Mesendoderm (in vitro differentiated cells): ENCODE data around the gene TMEM141.

Experiments
- DNase-seq: peaks from one replicate; pipeline ENCODE4 v3.0.0; 2013
- H2AK5ac ChIP-seq: 2 replicates; pipeline ENCODE4 v1.6.1; 2013; ENCODE audit warnings: low read length, inconsistent platforms
- H2BK120ac ChIP-seq: 2 replicates; pipeline ENCODE4 v1.6.1; 2013; ENCODE audit warnings: low read depth, mild to moderate bottlenecking, low read length, moderate library complexity, mixed read lengths
- H2BK15ac ChIP-seq: replicated peaks from 2 replicates; pipeline ENCODE4 v1.6.1; 2013; ENCODE audit warnings: low read depth, mild to moderate bottlenecking, moderate library complexity
- H2BK5ac ChIP-seq: 2 replicates; pipeline ENCODE4 v1.6.1; 2013; ENCODE audit warnings: low read length, inconsistent platforms
- H3K18ac ChIP-seq: 2 replicates; pipeline ENCODE4 v1.6.1; 2013; ENCODE audit warnings: mild to moderate bottlenecking, low read length, mixed read lengths
- H3K23ac ChIP-seq: one replicate; pipeline ENCODE4 v1.6.1; 2013; ENCODE audit warnings: low read length
- H3K27ac ChIP-seq: 2 replicates; pipeline ENCODE4 v1.5.1; 2013; ENCODE audit warnings: low read depth, mild to moderate bottlenecking, inconsistent platforms, low read length, moderate library complexity
- H3K27me3 ChIP-seq: 2 replicates; pipeline ENCODE4 v1.6.1; 2013; ENCODE audit warnings: low read length, control low read depth, mild to moderate bottlenecking, inconsistent platforms; ENCODE audit not compliant: insufficient read depth, poor library complexity
- H3K36me3 ChIP-seq: 2 replicates; pipeline ENCODE4 v1.6.1; 2013; ENCODE audit warnings: low read length, inconsistent platforms; ENCODE audit not compliant: control insufficient read depth, insufficient read depth
- H3K4ac ChIP-seq: one replicate; pipeline ENCODE4 v1.6.1; 2013; ENCODE audit warnings: low read depth, mild to moderate bottlenecking, low read length, moderate library complexity
- H3K4me1 ChIP-seq: 2 replicates; pipeline ENCODE4 v1.6.1; 2013; ENCODE audit warnings: low read depth, low read length, inconsistent platforms; ENCODE audit not compliant: control insufficient read depth
- H3K4me2 ChIP-seq: 2 replicates; pipeline ENCODE4 v1.6.1; 2013; ENCODE audit warnings: low read length
- H3K4me3 ChIP-seq: 2 replicates; pipeline ENCODE4 v1.5.1; 2013; ENCODE audit warnings: mild to moderate bottlenecking, low read length
- H3K56ac ChIP-seq: one replicate; pipeline ENCODE4 v1.6.1; 2013; ENCODE audit warnings: low read length
- H3K79me1 ChIP-seq: 2 replicates; pipeline ENCODE4 v1.6.1; 2013; ENCODE audit warnings: low read length, inconsistent platforms
- H3K79me2 ChIP-seq: 2 replicates; pipeline ENCODE4 v1.6.1; 2013; ENCODE audit warnings: mild to moderate bottlenecking, low read length; ENCODE audit not compliant: control insufficient read depth, insufficient read depth
- H3K9ac ChIP-seq: 2 replicates; pipeline ENCODE4 v1.6.1; 2013; ENCODE audit warnings: low read length, inconsistent platforms
- H4K5ac ChIP-seq: one replicate; pipeline ENCODE4 v1.6.1; 2013; ENCODE audit warnings: low read length
- H4K8ac ChIP-seq: one replicate; pipeline ENCODE4 v1.6.1; 2013; ENCODE audit warnings: low read depth, mild to moderate bottlenecking, control low read depth, low read length, moderate library complexity
- WGBS: extraction: QIAGEN DNeasy Blood & Tissue Kit; methylation state at CpG from one replicate; pipeline ENCODE4 v1.1.7; 2013; ENCODE audit warnings: low lambda C conversion rate, missing lambda C conversion rate; ENCODE audit not compliant: insufficient coverage; ENCODE audit errors: extremely low coverage; 5-methylcytosine and 5-hydroxymethylcytosine counted together

Gene TMEM141

DNA sequence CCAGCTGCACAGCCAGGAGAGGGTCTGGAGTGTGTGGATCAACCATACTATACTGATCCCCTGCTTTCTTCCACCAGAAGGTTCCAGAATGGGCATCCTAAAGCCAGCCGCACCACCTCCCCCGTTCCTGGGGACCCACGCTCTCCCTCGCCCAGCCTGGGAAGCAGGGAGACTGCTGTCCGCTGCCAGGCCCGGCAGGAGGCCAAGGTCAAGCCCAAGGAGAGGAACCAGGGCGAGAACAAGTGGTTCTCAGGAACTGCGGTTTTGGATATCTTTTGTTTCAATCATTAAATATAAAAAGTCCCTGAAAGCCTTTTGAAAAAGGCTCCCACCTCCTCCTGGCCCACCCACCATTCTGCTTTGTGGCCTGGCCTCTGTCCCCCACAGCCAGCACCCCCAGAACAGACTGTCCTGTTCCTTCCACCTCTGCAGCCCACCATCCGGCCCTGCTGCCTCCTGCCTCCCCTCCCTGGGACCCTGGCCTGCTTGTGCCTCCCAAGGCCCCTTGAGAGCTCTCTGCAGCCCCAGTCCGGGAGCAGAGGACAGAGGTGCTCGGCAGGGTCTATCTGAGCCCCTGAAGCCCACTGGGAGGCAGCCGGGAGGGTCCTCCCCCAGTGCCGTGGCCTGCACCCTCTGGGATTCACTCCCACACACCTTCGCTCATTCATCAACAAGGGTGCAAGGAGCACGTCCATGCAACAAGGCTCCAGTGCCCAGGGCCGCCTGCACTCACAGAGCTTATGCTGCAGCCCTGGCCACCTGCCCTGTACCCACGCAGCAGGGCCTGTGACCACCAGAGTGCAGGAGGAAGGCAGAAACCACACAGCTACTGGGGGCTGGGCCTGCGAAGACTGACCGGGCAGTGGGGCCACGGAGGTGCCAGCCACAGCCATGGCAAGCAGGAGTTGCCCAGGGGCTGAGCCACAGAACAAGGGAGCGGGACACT is 42.2 kb upstream of the TMEM141 start:
- DNase-seq = no peak
- Histone ChIP-seq H2BK5ac (no peak overlapping the region), H3K79me1 (no peaks in the 10 kb centered on the region), H3K4me2 (no peak overlapping the region), H3K23ac (no peak overlapping the region), H3K27ac (no peak overlapping the region), H3K79me2 (no peaks in the 10 kb centered on the region), H2BK15ac (no peak overlapping the region), H2AK5ac (no peak overlapping the region), H3K4ac (no peak overlapping the region), H3K18ac (no peak overlapping the region), H3K27me3 (no peaks in the 10 kb centered on the region), H4K5ac (no peak overlapping the region), H3K4me3 (no peak overlapping the region), H3K36me3 (no peaks in the 10 kb centered on the region), H4K8ac (no peak overlapping the region), H3K9ac (no peak overlapping the region), H3K4me1 (no peaks in the 10 kb centered on the region), H3K56ac (peak overlapping the region; percentile 42), H2BK120ac (no peak overlapping the region)
- WGBS = no CpG with 5 or more reads among the region's 21 CpGs

DNA sequence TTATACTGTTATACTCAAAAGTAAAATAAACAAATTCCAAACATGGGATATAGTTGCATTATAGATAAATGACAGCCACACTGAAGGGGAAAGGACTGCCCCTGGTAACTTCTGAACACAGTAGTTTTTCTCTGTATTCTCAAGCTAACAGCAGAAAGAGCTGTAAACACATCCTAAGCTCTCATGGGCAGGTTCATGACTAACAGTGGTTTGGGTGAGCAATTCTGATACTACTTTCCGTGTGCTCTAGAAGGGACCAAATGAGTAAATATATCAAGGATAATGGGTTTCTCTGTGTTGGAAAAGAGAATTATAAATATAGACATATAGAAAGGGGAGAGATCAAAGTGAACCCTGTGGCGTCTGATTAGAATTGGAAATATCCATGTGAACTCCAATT is 40.6 kb upstream of the TMEM141 start:
- Histone ChIP-seq H3K18ac (no peak overlapping the region), H3K4ac (no peak overlapping the region), H3K4me2 (no peak overlapping the region), H2BK15ac (no peak overlapping the region), H4K5ac (no peak overlapping the region), H3K23ac (no peak overlapping the region), H3K27ac (no peak overlapping the region), H2BK5ac (no peak overlapping the region), H3K4me1 (no peaks in the 10 kb centered on the region), H3K79me1 (no peaks in the 10 kb centered on the region), H3K56ac (no peak overlapping the region), H3K79me2 (no peaks in the 10 kb centered on the region), H2AK5ac (no peak overlapping the region), H3K4me3 (no peak overlapping the region), H2BK120ac (no peak overlapping the region), H3K9ac (no peak overlapping the region), H4K8ac (no peak overlapping the region), H3K36me3 (no peaks in the 10 kb centered on the region), H3K27me3 (no peaks in the 10 kb centered on the region)
- WGBS = no CpG with 5 or more reads among the region's 2 CpGs
- no peak for DNase-seq

DNA sequence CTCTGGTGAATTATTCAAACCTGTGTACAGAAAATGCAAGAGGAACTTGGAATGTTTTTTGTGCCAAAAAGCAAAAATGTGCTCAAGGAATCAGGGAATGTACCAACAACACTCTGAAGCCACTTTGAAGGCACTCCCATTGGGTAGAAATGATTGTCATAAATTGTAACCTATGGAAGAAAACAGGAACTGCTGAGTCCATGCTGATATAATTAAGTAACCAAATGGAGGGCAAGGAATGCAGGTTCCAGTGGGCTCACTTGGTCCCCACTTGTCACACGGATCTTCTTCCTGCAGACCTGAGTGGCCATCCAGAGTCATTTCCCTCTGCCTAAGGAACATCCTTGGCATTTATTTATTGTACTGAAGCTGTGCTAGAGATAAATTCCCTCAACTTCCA is 39.9 kb upstream of the TMEM141 start:
- Histone ChIP-seq H3K27me3 (no peaks in the 10 kb centered on the region), H4K5ac (no peak overlapping the region), H2BK5ac (no peak overlapping the region), H3K23ac (no peak overlapping the region), H3K27ac (no peak overlapping the region), H3K4me2 (no peak overlapping the region), H4K8ac (no peak overlapping the region), H3K4me3 (no peak overlapping the region), H2BK120ac (no peak overlapping the region), H3K9ac (no peak overlapping the region), H3K36me3 (no peaks in the 10 kb centered on the region), H3K56ac (no peak overlapping the region), H2BK15ac (no peak overlapping the region), H3K4me1 (no peaks in the 10 kb centered on the region), H2AK5ac (no peak overlapping the region), H3K79me1 (no peaks in the 10 kb centered on the region), H3K4ac (no peak overlapping the region), H3K18ac (no peak overlapping the region), H3K79me2 (no peaks in the 10 kb centered on the region)
- no CpG with 5 or more reads among the region's 1 CpG for WGBS
- DNase-seq = no peak

DNA sequence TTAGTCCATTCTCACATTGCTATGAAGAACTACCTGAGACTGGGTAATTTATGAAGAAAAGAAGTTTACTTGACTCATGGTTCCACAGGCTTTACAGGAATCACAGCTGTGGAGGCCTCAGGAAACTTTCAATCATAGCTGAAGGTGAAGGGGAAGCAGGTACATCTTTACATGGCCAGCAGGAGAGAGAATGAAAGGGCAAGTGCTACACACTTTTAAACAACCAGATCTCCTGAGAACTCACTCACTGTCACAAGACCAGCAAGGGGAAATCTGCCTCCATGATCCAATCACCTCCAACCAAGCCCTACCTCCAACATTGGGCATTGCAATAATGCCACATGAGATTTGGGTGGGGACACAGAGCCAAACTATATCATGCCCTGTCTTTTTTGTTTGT is 39.3 kb upstream of the TMEM141 start:
- H3K79me2 ChIP-seq = no peaks in the 10 kb centered on the region
- no peak overlapping the region for H2AK5ac ChIP-seq
- H3K4me1 ChIP-seq = no peaks in the 10 kb centered on the region
- no peak overlapping the region for H4K5ac ChIP-seq
- H3K79me1 ChIP-seq = no peaks in the 10 kb centered on the region
- no peak overlapping the region for H2BK15ac ChIP-seq
- H2BK5ac ChIP-seq = no peak overlapping the region
- no peaks in the 10 kb centered on the region for H3K27me3 ChIP-seq
- H3K4ac ChIP-seq = no peak overlapping the region
- H3K18ac ChIP-seq = no peak overlapping the region
- no peak overlapping the region for H4K8ac ChIP-seq
- H2BK120ac ChIP-seq = no peak overlapping the region
- H3K27ac ChIP-seq = no peak overlapping the region
- H3K56ac ChIP-seq = no peak overlapping the region
- H3K4me2 ChIP-seq = no peak overlapping the region
- H3K23ac ChIP-seq = no peak overlapping the region
- no peaks in the 10 kb centered on the region for H3K36me3 ChIP-seq
- no peak for DNase-seq
- no peak overlapping the region for H3K9ac ChIP-seq
- no peak overlapping the region for H3K4me3 ChIP-seq

DNA sequence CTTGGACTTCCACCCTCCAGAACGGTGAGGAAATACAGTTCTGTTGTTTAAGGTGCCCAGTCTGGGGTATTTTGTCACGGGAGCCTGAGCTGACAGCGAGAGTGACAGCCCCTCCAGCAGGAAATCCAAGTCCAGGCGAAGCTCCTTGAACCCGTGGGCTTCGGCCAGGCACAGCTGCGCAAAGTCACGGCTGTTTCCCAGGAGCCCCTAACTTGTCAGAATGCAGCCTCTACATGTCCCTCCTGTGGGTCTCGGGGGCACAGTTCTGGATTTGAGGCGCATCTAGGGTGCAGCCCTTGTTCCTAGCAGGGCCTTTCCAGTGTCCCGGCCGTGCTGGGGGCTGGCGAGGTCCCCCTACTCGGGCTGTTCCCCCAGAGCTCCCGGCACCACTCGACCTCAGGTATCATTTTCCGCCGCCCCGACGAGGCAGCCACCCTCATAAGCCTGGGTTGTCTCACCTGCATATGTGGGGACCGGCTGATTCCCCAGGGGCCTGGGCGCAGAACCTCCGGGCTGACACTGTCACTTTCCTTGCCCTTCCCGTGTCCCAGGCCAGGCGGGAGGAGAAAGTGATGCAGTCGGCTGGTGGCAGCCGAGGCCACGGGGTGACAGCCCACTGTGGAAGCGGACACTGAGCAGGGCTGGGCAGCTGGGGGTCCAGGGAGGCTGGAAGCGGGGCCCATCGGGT is 37.6 kb upstream of the TMEM141 start:
- Histone ChIP-seq H4K8ac (no peak overlapping the region), H3K36me3 (no peaks in the 10 kb centered on the region), H3K79me1 (no peaks in the 10 kb centered on the region), H3K4me1 (no peaks in the 10 kb centered on the region), H4K5ac (no peak overlapping the region), H3K56ac (no peak overlapping the region), H3K23ac (no peak overlapping the region), H3K79me2 (no peaks in the 10 kb centered on the region), H2BK5ac (no peak overlapping the region), H2AK5ac (no peak overlapping the region), H2BK15ac (no peak overlapping the region), H3K9ac (no peak overlapping the region), H3K18ac (no peak overlapping the region), H3K27ac (no peak overlapping the region), H3K27me3 (no peaks in the 10 kb centered on the region), H3K4me2 (no peak overlapping the region), H3K4me3 (no peak overlapping the region), H2BK120ac (no peak overlapping the region), H3K4ac (no peak overlapping the region)
- no CpG with 5 or more reads among the region's 31 CpGs for WGBS
- no peak for DNase-seq
